HEK293 (cell line): ENCODE results near the gene PLEKHG1.
A peak's percentile ranks its signal among the peaks of the same experiment; 100 is the strongest.

ENCODE experiments used
- CTCF ChIA-PET: fragments of 350-600 bp; formaldehyde crosslinking; extraction: SDS; loops from one replicate; lab custom pipeline; 2021; ENCODE audit warnings: antibody characterized with exemption; lab: Yijun Ruan, JAX
- POLR2A ChIA-PET: fragments of 300-600 bp; formaldehyde crosslinking; extraction: SDS; loops from one replicate; lab custom pipeline; 2020; ENCODE audit warnings: antibody characterized with exemption, inconsistent platforms; lab: Yijun Ruan, JAX
- H3K27ac ChIP-seq: fragments of 200-500 bp; sonication (Bioruptor generic); 2 replicates; pipeline ENCODE4 v1.5.1; 2014; ENCODE audit warnings: low read depth, low read length, control low read depth, inconsistent platforms; ENCODE audit errors: extremely low read depth
- H3K36me3 ChIP-seq, 2 experiments: fragments of 200-500 bp in 1 of 2; sonication (Bioruptor generic) in 1 of 2; 1 replicate in 1 of 2; 2 replicates in 1 of 2; pipeline ENCODE4 v1.5.1; 2014 to 2017; ENCODE audit warnings: inconsistent platforms in 2 of 2, low read length in 2 of 2; ENCODE audit not compliant: control insufficient read depth in 2 of 2, insufficient read depth in 1 of 2
- H3K4me1 ChIP-seq: fragments of 200-500 bp; sonication (Bioruptor generic); 2 replicates; pipeline ENCODE4 v1.5.1; 2014; ENCODE audit warnings: mild to moderate bottlenecking, low read length, inconsistent platforms; ENCODE audit not compliant: control insufficient read depth, insufficient read depth
- H3K4me3 ChIP-seq: 2 replicates; pipeline ENCODE4 v1.5.1; 2011; ENCODE audit warnings: low read depth, mild to moderate bottlenecking, control low read depth, low read length, moderate library complexity
- H3K9me3 ChIP-seq: fragments of 200-500 bp; sonication (Bioruptor generic); 2 replicates; pipeline ENCODE4 v1.5.1; 2014; ENCODE audit warnings: low read depth, low read length, inconsistent platforms; ENCODE audit not compliant: control insufficient read depth, insufficient read depth
- HOXD13 ChIP-seq: sonication (generic); formaldehyde crosslinking; IDR thresholded peaks from 2 replicates; pipeline ENCODE4 v1.8.0; 2022; ENCODE audit warnings: missing genetic modification reagents, borderline replicate concordance
- KLF16 ChIP-seq: fragments of 450-650 bp; formaldehyde crosslinking; IDR thresholded peaks from 2 replicates; pipeline ENCODE4 v1.5.1; 2017; ENCODE audit warnings: missing biosample characterization, missing genetic modification characterization
- MYNN ChIP-seq: fragments of 450-650 bp; formaldehyde crosslinking; IDR thresholded peaks from 2 replicates; pipeline ENCODE4 v1.5.1; 2016; ENCODE audit warnings: missing biosample characterization, missing genetic modification characterization, borderline replicate concordance
- SCRT1 ChIP-seq: fragments of 450-650 bp; formaldehyde crosslinking; IDR thresholded peaks from 2 replicates; pipeline ENCODE4 v1.5.1; 2016; ENCODE audit warnings: missing biosample characterization, missing genetic modification characterization, borderline replicate concordance
- ZBTB17 ChIP-seq: fragments of 450-650 bp; formaldehyde crosslinking; IDR thresholded peaks from 2 replicates; pipeline ENCODE4 v1.5.1; 2016; ENCODE audit warnings: missing biosample characterization, missing genetic modification characterization
- ZEB2 ChIP-seq: fragments of 450-650 bp; formaldehyde crosslinking; IDR thresholded peaks from 2 replicates; pipeline ENCODE4 v1.5.1; 2016; ENCODE audit warnings: missing biosample characterization, missing genetic modification characterization
- ZFP37 ChIP-seq: fragments of 450-650 bp; formaldehyde crosslinking; IDR thresholded peaks from 2 replicates; pipeline ENCODE4 v1.5.1; 2016; ENCODE audit warnings: missing biosample characterization, missing genetic modification characterization
- ZNF10 ChIP-seq: fragments of 450-650 bp; formaldehyde crosslinking; IDR thresholded peaks from 2 replicates; pipeline ENCODE4 v1.5.1; 2017; ENCODE audit warnings: missing biosample characterization, missing genetic modification characterization
- ZNF140 ChIP-seq: fragments of 450-650 bp; formaldehyde crosslinking; IDR thresholded peaks from 2 replicates; pipeline ENCODE4 v1.5.1; 2016; ENCODE audit warnings: missing biosample characterization, missing genetic modification characterization
- ZNF211 ChIP-seq: fragments of 450-650 bp; formaldehyde crosslinking; IDR thresholded peaks from 2 replicates; pipeline ENCODE4 v1.5.1; 2016; ENCODE audit warnings: low read depth, missing biosample characterization, missing genetic modification characterization
- ZNF23 ChIP-seq: fragments of 450-650 bp; formaldehyde crosslinking; IDR thresholded peaks from 2 replicates; pipeline ENCODE4 v1.5.1; 2016; ENCODE audit warnings: missing biosample characterization, missing genetic modification characterization, borderline replicate concordance
- ZNF24 ChIP-seq: fragments of 450-650 bp; formaldehyde crosslinking; IDR thresholded peaks from 2 replicates; pipeline ENCODE4 v1.5.1; 2016; ENCODE audit warnings: missing biosample characterization, missing genetic modification characterization
- ZNF26 ChIP-seq: fragments of 450-650 bp; formaldehyde crosslinking; IDR thresholded peaks from 2 replicates; pipeline ENCODE4 v1.5.1; 2016; ENCODE audit warnings: missing biosample characterization, missing genetic modification characterization
- ZNF274 ChIP-seq, 2 experiments: fragments of 200-500 bp in 1 of 2; fragments of 450-650 bp in 1 of 2; sonication (Bioruptor generic) in 1 of 2; formaldehyde crosslinking in 1 of 2; IDR thresholded peaks; 2 replicates each; pipeline versions ENCODE4 v1.5.1 to v1.6.1; 2014 to 2016; ENCODE audit warnings: borderline replicate concordance in 1 of 2, inconsistent platforms in 1 of 2, low read length in 1 of 2, missing biosample characterization in 1 of 2, missing genetic modification characterization in 1 of 2
- ZNF302 ChIP-seq: fragments of 450-650 bp; formaldehyde crosslinking; IDR thresholded peaks from 2 replicates; pipeline ENCODE4 v1.5.1; 2016; ENCODE audit warnings: missing biosample characterization, missing genetic modification characterization, low read depth
- ZNF394 ChIP-seq: fragments of 450-650 bp; formaldehyde crosslinking; IDR thresholded peaks from 2 replicates; pipeline ENCODE4 v1.5.1; 2016; ENCODE audit warnings: missing biosample characterization, missing genetic modification characterization, mild to moderate bottlenecking, moderate library complexity, borderline replicate concordance
- ZNF555 ChIP-seq: fragments of 450-650 bp; formaldehyde crosslinking; conservative IDR thresholded peaks from 2 replicates; pipeline ENCODE4 v1.5.1; 2017; ENCODE audit warnings: missing biosample characterization, mild to moderate bottlenecking, missing genetic modification characterization, inconsistent platforms
- ZNF670 ChIP-seq: fragments of 450-650 bp; formaldehyde crosslinking; IDR thresholded peaks from 2 replicates; pipeline ENCODE4 v1.5.1; 2016; ENCODE audit warnings: missing biosample characterization, missing genetic modification characterization, low read depth
- ZNF747 ChIP-seq: fragments of 450-650 bp; formaldehyde crosslinking; IDR thresholded peaks from 2 replicates; pipeline ENCODE4 v1.5.1; 2016; ENCODE audit warnings: missing biosample characterization, missing genetic modification characterization
- ZNF785 ChIP-seq: fragments of 450-650 bp; formaldehyde crosslinking; IDR thresholded peaks from 2 replicates; pipeline ENCODE4 v1.5.1; 2016; ENCODE audit warnings: missing biosample characterization, missing genetic modification characterization
- ZSCAN5A ChIP-seq: fragments of 450-650 bp; formaldehyde crosslinking; IDR thresholded peaks from 2 replicates; pipeline ENCODE4 v1.5.1; 2016; ENCODE audit warnings: missing biosample characterization, missing genetic modification characterization
- TF ChIP-seq, protein P1 (sequence below): fragments of 450-650 bp; formaldehyde crosslinking; IDR thresholded peaks from 2 replicates; pipeline ENCODE4 v1.5.1; 2016; ENCODE audit warnings: missing biosample characterization, missing genetic modification characterization
- TF ChIP-seq, protein P2 (sequence below): fragments of 450-650 bp; formaldehyde crosslinking; IDR thresholded peaks from 2 replicates; pipeline ENCODE4 v1.5.1; 2017; ENCODE audit warnings: missing biosample characterization, missing genetic modification characterization
- TF ChIP-seq, protein P3 (sequence below): fragments of 450-650 bp; formaldehyde crosslinking; IDR thresholded peaks from 2 replicates; pipeline ENCODE4 v1.5.1; 2016; ENCODE audit warnings: missing biosample characterization, missing genetic modification characterization

Gene PLEKHG1

DNA sequence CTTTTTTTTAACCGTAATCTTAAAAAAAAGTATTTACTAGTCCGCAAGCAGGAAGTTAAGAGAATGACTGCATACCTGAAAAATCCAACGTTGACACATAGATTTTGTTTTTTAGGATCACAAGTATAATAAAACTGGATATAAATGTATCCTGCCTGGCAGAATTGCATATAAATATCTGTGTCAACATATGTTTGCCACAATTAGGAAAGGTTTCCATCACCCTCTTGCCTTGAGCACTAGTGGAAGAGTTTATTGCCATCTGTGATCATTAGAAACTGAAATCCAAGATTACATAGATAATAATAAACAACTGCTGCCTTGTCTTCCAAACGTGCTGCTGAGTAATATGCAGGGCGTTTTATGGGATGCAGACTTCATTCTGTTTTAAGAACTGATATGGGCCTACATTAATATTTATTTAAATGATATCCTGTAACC, 27.9 kb downstream of the PLEKHG1 start (continued):
- TF ChIP-seq MYNN (tag by site-specific recombination) (no peak), ZNF10 (tag by site-specific recombination) (peak; percentile 44; the same call in 1 of the 2 replicates), ZEB2 (tag by site-specific recombination) (peak; percentile 70), ZBTB17 (tag by site-specific recombination) (peak; percentile 77), ZNF394 (no peak), ZNF670 (tag by site-specific recombination) (no peak), ZSCAN5A (no peak), ZNF555 (tag by site-specific recombination) (no peak), SCRT1 (tag by site-specific recombination) (no peak), HOXD13 (CRISPR knock-in tag) (0 out of 2 replicates have a peak, but pooled peaks have one; percentile 40), ZNF24 (tag by site-specific recombination) (no peak), ZFP37 (tag by site-specific recombination) (no peak), ZNF785 (tag by site-specific recombination) (no peak), ZNF274 (IDR thresholded peaks at IDR 0.05; ENCODE audit: low read length) (no peak), ZNF274 (tag by site-specific recombination; IDR thresholded peaks at IDR 0.05; ENCODE audit: borderline replicate concordance) (no peak)
- TF ChIP-seq, protein P1, sequence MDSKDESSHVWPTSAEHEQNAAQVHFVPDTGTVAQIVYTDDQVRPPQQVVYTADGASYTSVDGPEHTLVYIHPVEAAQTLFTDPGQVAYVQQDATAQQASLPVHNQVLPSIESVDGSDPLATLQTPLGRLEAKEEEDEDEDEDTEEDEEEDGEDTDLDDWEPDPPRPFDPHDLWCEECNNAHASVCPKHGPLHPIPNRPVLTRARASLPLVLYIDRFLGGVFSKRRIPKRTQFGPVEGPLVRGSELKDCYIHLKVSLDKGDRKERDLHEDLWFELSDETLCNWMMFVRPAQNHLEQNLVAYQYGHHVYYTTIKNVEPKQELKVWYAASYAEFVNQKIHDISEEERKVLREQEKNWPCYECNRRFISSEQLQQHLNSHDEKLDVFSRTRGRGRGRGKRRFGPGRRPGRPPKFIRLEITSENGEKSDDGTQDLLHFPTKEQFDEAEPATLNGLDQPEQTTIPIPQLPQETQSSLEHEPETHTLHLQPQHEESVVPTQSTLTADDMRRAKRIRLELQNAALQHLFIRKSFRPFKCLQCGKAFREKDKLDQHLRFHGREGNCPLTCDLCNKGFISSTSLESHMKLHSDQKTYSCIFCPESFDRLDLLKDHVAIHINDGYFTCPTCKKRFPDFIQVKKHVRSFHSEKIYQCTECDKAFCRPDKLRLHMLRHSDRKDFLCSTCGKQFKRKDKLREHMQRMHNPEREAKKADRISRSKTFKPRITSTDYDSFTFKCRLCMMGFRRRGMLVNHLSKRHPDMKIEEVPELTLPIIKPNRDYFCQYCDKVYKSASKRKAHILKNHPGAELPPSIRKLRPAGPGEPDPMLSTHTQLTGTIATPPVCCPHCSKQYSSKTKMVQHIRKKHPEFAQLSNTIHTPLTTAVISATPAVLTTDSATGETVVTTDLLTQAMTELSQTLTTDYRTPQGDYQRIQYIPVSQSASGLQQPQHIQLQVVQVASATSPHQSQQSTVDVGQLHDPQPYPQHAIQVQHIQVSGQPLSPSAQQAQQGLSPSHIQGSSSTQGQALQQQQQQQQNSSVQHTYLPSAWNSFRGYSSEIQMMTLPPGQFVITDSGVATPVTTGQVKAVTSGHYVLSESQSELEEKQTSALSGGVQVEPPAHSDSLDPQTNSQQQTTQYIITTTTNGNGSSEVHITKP (tag by site-specific recombination) = 0 out of 2 replicates have a peak, but pooled peaks have one; percentile 9

DNA sequence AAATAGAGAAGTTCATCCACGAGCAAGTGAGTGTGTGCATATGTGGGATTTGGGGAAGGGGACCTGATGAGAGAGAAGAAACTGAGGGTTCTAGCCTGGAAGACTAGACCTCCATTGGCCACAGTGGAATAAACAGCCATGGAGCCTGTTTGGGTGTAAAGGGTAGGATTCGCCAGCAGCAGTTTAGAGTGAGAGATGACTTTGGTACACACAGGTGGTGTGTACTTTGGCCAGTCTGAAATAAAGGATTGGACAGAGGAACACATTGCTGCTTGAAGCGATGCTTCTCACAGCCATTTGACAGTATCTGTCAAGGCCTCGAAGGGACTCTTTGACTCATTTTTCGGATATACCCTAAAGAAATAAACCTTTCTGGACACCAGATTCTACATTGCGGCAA, 29.2 kb downstream of the PLEKHG1 start:
- POLR2A ChIA-PET = no interaction called here
- H3K36me3 ChIP-seq = no peaks in the 10 kb centered on the region
- H3K27ac ChIP-seq = no peak overlapping the region
- H3K4me3 ChIP-seq = no peak overlapping the region
- CTCF ChIA-PET = no interaction called here
- no peaks in the 10 kb centered on the region for H3K9me3 ChIP-seq
- peaks cover 17% of the 10 kb centered on the region for H3K4me1 ChIP-seq
- TF ChIP-seq ZNF302 (tag by site-specific recombination) (no peak), ZNF26 (tag by site-specific recombination) (no peak), KLF16 (no peak), ZNF211 (tag by site-specific recombination) (no peak), ZNF140 (tag by site-specific recombination) (no peak), ZNF747 (tag by site-specific recombination) (no peak), ZBTB17 (tag by site-specific recombination) (no peak), ZNF23 (no peak)
- TF ChIP-seq, protein P2, sequence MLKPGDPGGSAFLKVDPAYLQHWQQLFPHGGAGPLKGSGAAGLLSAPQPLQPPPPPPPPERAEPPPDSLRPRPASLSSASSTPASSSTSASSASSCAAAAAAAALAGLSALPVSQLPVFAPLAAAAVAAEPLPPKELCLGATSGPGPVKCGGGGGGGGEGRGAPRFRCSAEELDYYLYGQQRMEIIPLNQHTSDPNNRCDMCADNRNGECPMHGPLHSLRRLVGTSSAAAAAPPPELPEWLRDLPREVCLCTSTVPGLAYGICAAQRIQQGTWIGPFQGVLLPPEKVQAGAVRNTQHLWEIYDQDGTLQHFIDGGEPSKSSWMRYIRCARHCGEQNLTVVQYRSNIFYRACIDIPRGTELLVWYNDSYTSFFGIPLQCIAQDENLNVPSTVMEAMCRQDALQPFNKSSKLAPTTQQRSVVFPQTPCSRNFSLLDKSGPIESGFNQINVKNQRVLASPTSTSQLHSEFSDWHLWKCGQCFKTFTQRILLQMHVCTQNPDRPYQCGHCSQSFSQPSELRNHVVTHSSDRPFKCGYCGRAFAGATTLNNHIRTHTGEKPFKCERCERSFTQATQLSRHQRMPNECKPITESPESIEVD (tag by site-specific recombination) = no peak
- TF ChIP-seq, protein P3, sequence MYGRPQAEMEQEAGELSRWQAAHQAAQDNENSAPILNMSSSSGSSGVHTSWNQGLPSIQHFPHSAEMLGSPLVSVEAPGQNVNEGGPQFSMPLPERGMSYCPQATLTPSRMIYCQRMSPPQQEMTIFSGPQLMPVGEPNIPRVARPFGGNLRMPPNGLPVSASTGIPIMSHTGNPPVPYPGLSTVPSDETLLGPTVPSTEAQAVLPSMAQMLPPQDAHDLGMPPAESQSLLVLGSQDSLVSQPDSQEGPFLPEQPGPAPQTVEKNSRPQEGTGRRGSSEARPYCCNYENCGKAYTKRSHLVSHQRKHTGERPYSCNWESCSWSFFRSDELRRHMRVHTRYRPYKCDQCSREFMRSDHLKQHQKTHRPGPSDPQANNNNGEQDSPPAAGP = no peak
